ENCODE results near the gene LGALS9. TPM values are rescaled to one million over a fixed set of nuclear protein-coding genes. Genes with fewer than 3 reads are reported as not detected.

Gene LGALS9
- polyA plus RNA-seq, 2 of the 4 experiments (the other 2 are of a cell fraction), result 1.2 to 1.5 TPM

DNA sequence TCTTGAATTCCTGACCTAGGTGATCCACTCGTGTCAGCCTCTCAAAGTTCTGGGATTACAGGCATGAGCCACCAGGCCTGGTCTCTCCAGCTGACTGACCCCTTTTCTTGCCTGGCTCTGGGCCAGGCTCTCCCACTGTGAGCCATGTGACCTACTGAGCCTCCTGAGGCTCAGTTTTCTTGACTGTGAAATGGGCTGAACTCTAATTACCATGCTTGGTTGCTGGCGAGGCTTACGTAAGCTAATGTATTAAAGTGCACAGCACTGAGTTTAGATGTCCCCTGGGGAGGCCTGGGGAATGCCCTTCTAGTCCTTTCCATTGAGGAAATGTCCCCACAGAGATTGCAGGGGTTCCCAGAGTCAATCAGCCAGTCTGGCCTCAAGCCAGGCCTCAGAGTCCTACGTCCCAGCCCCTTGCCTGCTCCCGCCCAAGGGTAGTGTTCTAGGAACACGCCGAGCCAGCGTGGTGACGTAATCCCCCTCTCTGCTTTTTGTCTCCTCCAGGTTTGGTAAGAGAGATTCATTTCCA, 45.8 kb upstream of the LGALS9 start:
- H3K4me1 ChIP-seq, result peaks cover 27% of the 10 kb centered on the region
- no peak for FAIRE-seq

DNA sequence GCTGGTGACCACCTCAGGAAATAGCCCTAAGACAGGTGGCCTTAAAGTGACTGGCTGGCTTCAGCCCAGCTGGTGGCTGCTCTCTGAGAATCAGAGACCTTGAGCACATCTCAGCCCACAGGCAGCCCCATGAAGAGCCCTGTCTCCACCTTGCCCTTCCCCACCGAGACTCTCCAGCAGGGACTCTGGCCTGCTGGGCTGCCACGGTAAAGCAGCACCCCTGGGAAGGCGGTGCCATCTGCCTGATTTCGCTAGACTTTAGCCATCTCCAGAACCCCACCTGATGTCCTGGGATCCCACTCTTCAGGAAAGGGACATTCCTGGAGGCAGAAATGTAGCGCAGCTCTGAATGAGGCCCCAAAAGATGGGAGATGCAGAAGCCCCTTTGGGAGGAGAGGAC, 45.2 kb upstream of the LGALS9 start:
- ATAC-seq (peak in 1 of 2 experiments; percentile 28; a peak in 3 of 6 replicates), DNase-seq (ENCODE audit: low read depth in 1 of 2, low spot score in 1 of 2) (no peak), FAIRE-seq (no peak)
- peak overlapping the region; percentile 39; the same call in 2 of the 3 replicates for H3K4me2 ChIP-seq
- TF ChIP-seq, protein P1, sequence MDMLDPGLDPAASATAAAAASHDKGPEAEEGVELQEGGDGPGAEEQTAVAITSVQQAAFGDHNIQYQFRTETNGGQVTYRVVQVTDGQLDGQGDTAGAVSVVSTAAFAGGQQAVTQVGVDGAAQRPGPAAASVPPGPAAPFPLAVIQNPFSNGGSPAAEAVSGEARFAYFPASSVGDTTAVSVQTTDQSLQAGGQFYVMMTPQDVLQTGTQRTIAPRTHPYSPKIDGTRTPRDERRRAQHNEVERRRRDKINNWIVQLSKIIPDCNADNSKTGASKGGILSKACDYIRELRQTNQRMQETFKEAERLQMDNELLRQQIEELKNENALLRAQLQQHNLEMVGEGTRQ (IDR thresholded peaks at IDR 0.05), result no peak
- TF ChIP-seq CBX2 (IDR thresholded peaks at IDR 0.05; ENCODE audit: borderline replicate concordance, low read depth), result no peak
- TF ChIP-seq HOXB13 (CRISPR knock-in tag; IDR thresholded peaks at IDR 0.05; ENCODE audit: low read depth), result no peak
- no peak for TF ChIP-seq JUNB (IDR thresholded peaks at IDR 0.05)
- no peak for TF ChIP-seq MYC (IDR thresholded peaks at IDR 0.05; ENCODE audit: borderline replicate concordance, low read length)
- TF ChIP-seq MAZ (IDR thresholded peaks at IDR 0.05; ENCODE audit: borderline replicate concordance, low read depth, low read length), result no peak
- TF ChIP-seq HOXA7 (CRISPR knock-in tag; IDR thresholded peaks at IDR 0.05), result no peak
- no peak for TF ChIP-seq CHD2 (IDR thresholded peaks at IDR 0.05; ENCODE audit: low read length, partially characterized antibody)
- TF ChIP-seq RCOR1 (IDR thresholded peaks at IDR 0.05; ENCODE audit: low read depth, low read length), result no peak
- TF ChIP-seq RARB (CRISPR knock-in tag; IDR thresholded peaks at IDR 0.05), result no peak
- no peak for TF ChIP-seq KDM1A (IDR thresholded peaks at IDR 0.05; ENCODE audit: low read depth)
- TF ChIP-seq, protein P2, sequence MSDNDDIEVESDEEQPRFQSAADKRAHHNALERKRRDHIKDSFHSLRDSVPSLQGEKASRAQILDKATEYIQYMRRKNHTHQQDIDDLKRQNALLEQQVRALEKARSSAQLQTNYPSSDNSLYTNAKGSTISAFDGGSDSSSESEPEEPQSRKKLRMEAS (IDR thresholded peaks at IDR 0.05), result no peak
- no peak for TF ChIP-seq PHF8 (IDR thresholded peaks at IDR 0.05; ENCODE audit: borderline replicate concordance, low read depth)
- no peak for TF ChIP-seq GATA3 (IDR thresholded peaks at IDR 0.05; ENCODE audit: borderline replicate concordance)
- no peaks in the 10 kb centered on the region for H3K9me3 ChIP-seq
- ChIA-PET CTCF (interaction anchor here (1.0 to 25.8 kb wide), 8 partner anchors 2 to 349 kb away, joined by 3 to 575 read pairs (median 10); no protein-coding TSS in a partner anchor), POLR2A (no interaction called here)
- H3K27ac ChIP-seq, result peak overlapping the region; percentile 37 to 74; a peak in 5 of 6 replicates
- peaks cover 22% of the 10 kb centered on the region for H3K4me1 ChIP-seq
- WGBS (ENCODE audit: missing lambda C conversion rate), result 76% methylated on average over 5 of the region's 5 CpGs
- no peak overlapping the region for H3K4me3 ChIP-seq

More for the DNA sequence above, 45.8 kb upstream of the LGALS9 start:
- H3K27ac ChIP-seq, result peak overlapping the region; percentile 37 to 74; a peak in 5 of 6 replicates
- WGBS (ENCODE audit: missing lambda C conversion rate), result 84% methylated on average over 9 of the region's 9 CpGs
- no peak for DNase-seq (ENCODE audit: low read depth in 1 of 2, low spot score in 1 of 2)
- no peak overlapping the region for H3K4me2 ChIP-seq
- CTCF ChIA-PET, result interaction anchor here (0.8 to 25.8 kb wide), 9 partner anchors 10 to 91 kb away, joined by 3 to 523 read pairs (median 4); no protein-coding TSS in a partner anchor
- no peak for TF ChIP-seq GATA3 (IDR thresholded peaks at IDR 0.05; ENCODE audit: borderline replicate concordance)
- no peak for TF ChIP-seq RCOR1 (IDR thresholded peaks at IDR 0.05; ENCODE audit: low read depth, low read length)
- TF ChIP-seq CHD2 (IDR thresholded peaks at IDR 0.05; ENCODE audit: low read length, partially characterized antibody), result no peak
- no peak for TF ChIP-seq EP300 (IDR thresholded peaks at IDR 0.05)
- TF ChIP-seq MAZ (IDR thresholded peaks at IDR 0.05; ENCODE audit: borderline replicate concordance, low read depth, low read length), result no peak
- TF ChIP-seq HEYL (CRISPR knock-in tag; IDR thresholded peaks at IDR 0.05), result no peak
- TF ChIP-seq, protein P1 (IDR thresholded peaks at IDR 0.05), result no peak
- no peak for TF ChIP-seq FOSL2 (IDR thresholded peaks at IDR 0.05)
- no peak for TF ChIP-seq FOSL2 (CRISPR knock-in tag; IDR thresholded peaks at IDR 0.05)
- no peak overlapping the region for H3K4me3 ChIP-seq
- POLR2A ChIA-PET, result no interaction called here
- no peaks in the 10 kb centered on the region for H3K9me3 ChIP-seq
- ATAC-seq, result no peak

DNA sequence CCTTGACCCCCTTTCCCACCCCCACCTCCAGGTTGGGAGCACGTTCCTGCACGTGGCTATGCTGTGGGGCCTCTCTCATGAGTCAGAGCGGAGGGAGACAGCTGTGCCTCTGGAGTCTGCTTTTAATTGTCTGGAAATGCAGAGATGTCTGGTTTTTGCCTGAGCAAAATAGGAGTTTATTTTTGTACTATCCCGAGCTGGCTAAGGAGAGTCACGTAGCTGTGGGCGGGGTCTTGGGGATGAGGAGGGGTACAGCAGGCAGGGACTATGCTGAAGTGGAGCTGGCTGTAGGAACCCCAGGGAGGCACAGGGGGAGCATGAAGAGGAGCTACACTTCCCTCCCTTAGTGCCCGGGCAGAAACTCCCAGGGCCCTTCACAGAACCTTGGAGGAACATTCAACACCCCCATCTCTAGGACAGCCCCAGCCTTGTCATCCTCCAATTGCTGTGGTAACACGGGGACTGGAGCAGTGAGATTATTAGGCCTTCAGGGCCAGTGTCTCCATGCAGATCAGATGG, 44.7 kb upstream of the LGALS9 start:
- no peak for FAIRE-seq
- H3K4me3 ChIP-seq, result no peak overlapping the region
- H3K27ac ChIP-seq, result peak overlapping the region; percentile 37 to 74; a peak in 5 of 6 replicates
- peak; percentile 44 to 75; a peak in 5 of 6 replicates for ATAC-seq
- peaks cover 22% of the 10 kb centered on the region for H3K4me1 ChIP-seq
- peak in 1 of 2 experiments; percentile 49 for DNase-seq (ENCODE audit: low read depth in 1 of 2, low spot score in 1 of 2)
- 50% methylated on average over 8 of the region's 8 CpGs for WGBS (ENCODE audit: missing lambda C conversion rate)
- no peaks in the 10 kb centered on the region for H3K9me3 ChIP-seq
- ChIA-PET POLR2A (no interaction called here), CTCF (interaction anchor here (1.0 to 25.8 kb wide), 7 partner anchors 2 to 349 kb away, joined by 3 to 575 read pairs (median 8); no protein-coding TSS in a partner anchor)
- TF ChIP-seq BHLHE40 (IDR thresholded peaks at IDR 0.05; ENCODE audit: low read depth, low read length), result peak; percentile 62; the same call in 1 of the 2 replicates
- no peak for TF ChIP-seq ZNF302 (CRISPR knock-in tag; IDR thresholded peaks at IDR 0.05)
- no peak for TF ChIP-seq CHD4 (IDR thresholded peaks at IDR 0.05; ENCODE audit: borderline replicate concordance)
- TF ChIP-seq HOXB5 (CRISPR knock-in tag; IDR thresholded peaks at IDR 0.05), result no peak
- TF ChIP-seq, protein P1 (IDR thresholded peaks at IDR 0.05), result no peak
- TF ChIP-seq FOSL2 (IDR thresholded peaks at IDR 0.05), result no peak
- peak; percentile 54 for TF ChIP-seq FOSL2 (CRISPR knock-in tag; IDR thresholded peaks at IDR 0.05)
- TF ChIP-seq, protein P2 (IDR thresholded peaks at IDR 0.05), result peak; percentile 66
- peak overlapping the region; percentile 39 for H3K4me2 ChIP-seq
